ENCODE results near the gene HDAC8.

- TF ChIP-seq SIN3A (IDR thresholded peaks at IDR 0.05; ENCODE audit: borderline replicate concordance, insufficient read depth, low read depth, low read length) (no peak), POLR2AphosphoS5 (IDR thresholded peaks at IDR 0.05; ENCODE audit: low read depth, low read length) (no peak)
- TF ChIP-seq, protein P1, sequence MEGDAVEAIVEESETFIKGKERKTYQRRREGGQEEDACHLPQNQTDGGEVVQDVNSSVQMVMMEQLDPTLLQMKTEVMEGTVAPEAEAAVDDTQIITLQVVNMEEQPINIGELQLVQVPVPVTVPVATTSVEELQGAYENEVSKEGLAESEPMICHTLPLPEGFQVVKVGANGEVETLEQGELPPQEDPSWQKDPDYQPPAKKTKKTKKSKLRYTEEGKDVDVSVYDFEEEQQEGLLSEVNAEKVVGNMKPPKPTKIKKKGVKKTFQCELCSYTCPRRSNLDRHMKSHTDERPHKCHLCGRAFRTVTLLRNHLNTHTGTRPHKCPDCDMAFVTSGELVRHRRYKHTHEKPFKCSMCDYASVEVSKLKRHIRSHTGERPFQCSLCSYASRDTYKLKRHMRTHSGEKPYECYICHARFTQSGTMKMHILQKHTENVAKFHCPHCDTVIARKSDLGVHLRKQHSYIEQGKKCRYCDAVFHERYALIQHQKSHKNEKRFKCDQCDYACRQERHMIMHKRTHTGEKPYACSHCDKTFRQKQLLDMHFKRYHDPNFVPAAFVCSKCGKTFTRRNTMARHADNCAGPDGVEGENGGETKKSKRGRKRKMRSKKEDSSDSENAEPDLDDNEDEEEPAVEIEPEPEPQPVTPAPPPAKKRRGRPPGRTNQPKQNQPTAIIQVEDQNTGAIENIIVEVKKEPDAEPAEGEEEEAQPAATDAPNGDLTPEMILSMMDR (IDR thresholded peaks at IDR 0.05), result no peak
These were observed 260.2 kb downstream of the HDAC8 start for GRCh38 chrX:72312311-72312940.
